ENCODE measurements around the gene PDCL2. TPM values are rescaled to one million over a fixed set of nuclear protein-coding genes. Genes with fewer than 3 reads are reported as not detected.

PDCL2 gene
- total and polyA plus RNA-seq, 9 of the 15 experiments (the other 6 are each of a cell fraction or from before 2014, with no cell fraction given): 0.62 to 2.5 (median 1.2) TPM

DNA sequence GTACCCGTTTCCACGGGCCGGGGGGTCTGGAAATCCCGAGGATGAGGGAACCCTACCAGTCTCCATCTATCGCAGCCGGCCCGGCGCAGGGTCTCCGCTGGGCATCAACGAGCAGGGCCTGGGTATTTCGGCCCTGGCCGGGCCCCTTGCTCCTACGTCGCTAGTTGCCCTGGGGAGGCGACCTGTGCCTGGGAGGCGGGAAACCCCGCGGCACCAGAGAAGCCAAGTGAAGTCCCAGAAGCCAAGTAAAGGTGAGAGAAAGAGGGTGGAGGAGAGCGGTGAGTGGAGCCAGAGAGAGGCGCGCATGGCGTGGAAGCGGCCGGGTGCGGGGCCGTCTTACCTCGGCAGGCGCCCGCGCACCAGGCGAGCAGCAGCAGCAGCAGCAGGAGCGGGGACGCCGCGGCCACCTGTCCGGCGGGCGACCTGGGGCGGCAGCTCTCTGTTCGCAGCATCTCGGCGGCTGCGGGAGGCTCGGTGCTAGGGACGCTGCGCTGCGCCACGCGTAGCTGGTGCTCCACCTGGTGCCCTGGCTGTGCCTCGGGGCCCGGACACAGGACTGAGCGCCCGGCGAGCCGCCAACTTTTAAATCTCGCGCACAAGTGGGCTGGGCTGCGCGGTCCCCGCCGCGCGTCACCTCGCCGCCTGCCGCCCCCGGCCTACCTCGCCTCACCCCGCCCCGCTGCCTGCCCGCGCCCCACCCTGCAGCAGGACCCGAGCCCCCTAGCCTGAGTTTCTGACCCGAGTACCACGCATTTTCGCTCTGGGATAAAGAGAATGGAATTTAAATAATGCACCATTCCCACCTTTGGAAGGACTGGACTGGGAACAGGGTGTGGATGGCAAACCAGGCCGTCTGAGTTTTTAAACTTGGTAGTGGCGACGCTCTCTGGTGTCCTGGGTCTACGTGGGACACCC lies 44.0 kb upstream of the PDCL2 start, which contains the start of gene NMU (continued):
- TF ChIP-seq, protein P1, sequence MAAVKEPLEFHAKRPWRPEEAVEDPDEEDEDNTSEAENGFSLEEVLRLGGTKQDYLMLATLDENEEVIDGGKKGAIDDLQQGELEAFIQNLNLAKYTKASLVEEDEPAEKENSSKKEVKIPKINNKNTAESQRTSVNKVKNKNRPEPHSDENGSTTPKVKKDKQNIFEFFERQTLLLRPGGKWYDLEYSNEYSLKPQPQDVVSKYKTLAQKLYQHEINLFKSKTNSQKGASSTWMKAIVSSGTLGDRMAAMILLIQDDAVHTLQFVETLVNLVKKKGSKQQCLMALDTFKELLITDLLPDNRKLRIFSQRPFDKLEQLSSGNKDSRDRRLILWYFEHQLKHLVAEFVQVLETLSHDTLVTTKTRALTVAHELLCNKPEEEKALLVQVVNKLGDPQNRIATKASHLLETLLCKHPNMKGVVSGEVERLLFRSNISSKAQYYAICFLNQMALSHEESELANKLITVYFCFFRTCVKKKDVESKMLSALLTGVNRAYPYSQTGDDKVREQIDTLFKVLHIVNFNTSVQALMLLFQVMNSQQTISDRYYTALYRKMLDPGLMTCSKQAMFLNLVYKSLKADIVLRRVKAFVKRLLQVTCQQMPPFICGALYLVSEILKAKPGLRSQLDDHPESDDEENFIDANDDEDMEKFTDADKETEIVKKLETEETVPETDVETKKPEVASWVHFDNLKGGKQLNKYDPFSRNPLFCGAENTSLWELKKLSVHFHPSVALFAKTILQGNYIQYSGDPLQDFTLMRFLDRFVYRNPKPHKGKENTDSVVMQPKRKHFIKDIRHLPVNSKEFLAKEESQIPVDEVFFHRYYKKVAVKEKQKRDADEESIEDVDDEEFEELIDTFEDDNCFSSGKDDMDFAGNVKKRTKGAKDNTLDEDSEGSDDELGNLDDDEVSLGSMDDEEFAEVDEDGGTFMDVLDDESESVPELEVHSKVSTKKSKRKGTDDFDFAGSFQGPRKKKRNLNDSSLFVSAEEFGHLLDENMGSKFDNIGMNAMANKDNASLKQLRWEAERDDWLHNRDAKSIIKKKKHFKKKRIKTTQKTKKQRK (IDR thresholded peaks at IDR 0.05; ENCODE audit: borderline replicate concordance, low read depth, low read length): no peak
- TF ChIP-seq, protein P2, sequence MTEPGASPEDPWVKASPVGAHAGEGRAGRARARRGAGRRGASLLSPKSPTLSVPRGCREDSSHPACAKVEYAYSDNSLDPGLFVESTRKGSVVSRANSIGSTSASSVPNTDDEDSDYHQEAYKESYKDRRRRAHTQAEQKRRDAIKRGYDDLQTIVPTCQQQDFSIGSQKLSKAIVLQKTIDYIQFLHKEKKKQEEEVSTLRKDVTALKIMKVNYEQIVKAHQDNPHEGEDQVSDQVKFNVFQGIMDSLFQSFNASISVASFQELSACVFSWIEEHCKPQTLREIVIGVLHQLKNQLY (CRISPR knock-in tag; conservative IDR thresholded peaks at IDR 0.05): no peak
- TF ChIP-seq SUPT5H (IDR thresholded peaks at IDR 0.05) (peak; percentile 62), RBM34 (IDR thresholded peaks at IDR 0.05; ENCODE audit: borderline replicate concordance, insufficient read depth, low read length) (0 out of 2 replicates have a peak, but pooled peaks have one; percentile 72), KAT8 (IDR thresholded peaks at IDR 0.05; ENCODE audit: low read depth) (no peak), MAFK (IDR thresholded peaks at IDR 0.05; ENCODE audit: low read length) (no peak), MYBL2 (IDR thresholded peaks at IDR 0.05; ENCODE audit: low read depth) (0 out of 2 replicates have a peak, but pooled peaks have one; percentile 39), MYBL2 (CRISPR knock-in tag; IDR thresholded peaks at IDR 0.05; ENCODE audit: borderline replicate concordance) (no peak), BCL6 (CRISPR knock-in tag; IDR thresholded peaks at IDR 0.05) (no peak), ARHGAP35 (IDR thresholded peaks at IDR 0.05; ENCODE audit: partially characterized antibody) (no peak), ZNF780A (CRISPR knock-in tag; IDR thresholded peaks at IDR 0.05) (no peak), NFIX (CRISPR knock-in tag; IDR thresholded peaks at IDR 0.05; ENCODE audit: low read depth) (no peak), ZNF253 (CRISPR knock-in tag; conservative IDR thresholded peaks at IDR 0.05) (no peak)
- TF ChIP-seq, protein P3, sequence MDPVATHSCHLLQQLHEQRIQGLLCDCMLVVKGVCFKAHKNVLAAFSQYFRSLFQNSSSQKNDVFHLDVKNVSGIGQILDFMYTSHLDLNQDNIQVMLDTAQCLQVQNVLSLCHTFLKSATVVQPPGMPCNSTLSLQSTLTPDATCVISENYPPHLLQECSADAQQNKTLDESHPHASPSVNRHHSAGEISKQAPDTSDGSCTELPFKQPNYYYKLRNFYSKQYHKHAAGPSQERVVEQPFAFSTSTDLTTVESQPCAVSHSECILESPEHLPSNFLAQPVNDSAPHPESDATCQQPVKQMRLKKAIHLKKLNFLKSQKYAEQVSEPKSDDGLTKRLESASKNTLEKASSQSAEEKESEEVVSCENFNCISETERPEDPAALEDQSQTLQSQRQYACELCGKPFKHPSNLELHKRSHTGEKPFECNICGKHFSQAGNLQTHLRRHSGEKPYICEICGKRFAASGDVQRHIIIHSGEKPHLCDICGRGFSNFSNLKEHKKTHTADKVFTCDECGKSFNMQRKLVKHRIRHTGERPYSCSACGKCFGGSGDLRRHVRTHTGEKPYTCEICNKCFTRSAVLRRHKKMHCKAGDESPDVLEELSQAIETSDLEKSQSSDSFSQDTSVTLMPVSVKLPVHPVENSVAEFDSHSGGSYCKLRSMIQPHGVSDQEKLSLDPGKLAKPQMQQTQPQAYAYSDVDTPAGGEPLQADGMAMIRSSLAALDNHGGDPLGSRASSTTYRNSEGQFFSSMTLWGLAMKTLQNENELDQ (CRISPR knock-in tag; IDR thresholded peaks at IDR 0.05; ENCODE audit: borderline replicate concordance): no peak
- TF ChIP-seq, protein P4, sequence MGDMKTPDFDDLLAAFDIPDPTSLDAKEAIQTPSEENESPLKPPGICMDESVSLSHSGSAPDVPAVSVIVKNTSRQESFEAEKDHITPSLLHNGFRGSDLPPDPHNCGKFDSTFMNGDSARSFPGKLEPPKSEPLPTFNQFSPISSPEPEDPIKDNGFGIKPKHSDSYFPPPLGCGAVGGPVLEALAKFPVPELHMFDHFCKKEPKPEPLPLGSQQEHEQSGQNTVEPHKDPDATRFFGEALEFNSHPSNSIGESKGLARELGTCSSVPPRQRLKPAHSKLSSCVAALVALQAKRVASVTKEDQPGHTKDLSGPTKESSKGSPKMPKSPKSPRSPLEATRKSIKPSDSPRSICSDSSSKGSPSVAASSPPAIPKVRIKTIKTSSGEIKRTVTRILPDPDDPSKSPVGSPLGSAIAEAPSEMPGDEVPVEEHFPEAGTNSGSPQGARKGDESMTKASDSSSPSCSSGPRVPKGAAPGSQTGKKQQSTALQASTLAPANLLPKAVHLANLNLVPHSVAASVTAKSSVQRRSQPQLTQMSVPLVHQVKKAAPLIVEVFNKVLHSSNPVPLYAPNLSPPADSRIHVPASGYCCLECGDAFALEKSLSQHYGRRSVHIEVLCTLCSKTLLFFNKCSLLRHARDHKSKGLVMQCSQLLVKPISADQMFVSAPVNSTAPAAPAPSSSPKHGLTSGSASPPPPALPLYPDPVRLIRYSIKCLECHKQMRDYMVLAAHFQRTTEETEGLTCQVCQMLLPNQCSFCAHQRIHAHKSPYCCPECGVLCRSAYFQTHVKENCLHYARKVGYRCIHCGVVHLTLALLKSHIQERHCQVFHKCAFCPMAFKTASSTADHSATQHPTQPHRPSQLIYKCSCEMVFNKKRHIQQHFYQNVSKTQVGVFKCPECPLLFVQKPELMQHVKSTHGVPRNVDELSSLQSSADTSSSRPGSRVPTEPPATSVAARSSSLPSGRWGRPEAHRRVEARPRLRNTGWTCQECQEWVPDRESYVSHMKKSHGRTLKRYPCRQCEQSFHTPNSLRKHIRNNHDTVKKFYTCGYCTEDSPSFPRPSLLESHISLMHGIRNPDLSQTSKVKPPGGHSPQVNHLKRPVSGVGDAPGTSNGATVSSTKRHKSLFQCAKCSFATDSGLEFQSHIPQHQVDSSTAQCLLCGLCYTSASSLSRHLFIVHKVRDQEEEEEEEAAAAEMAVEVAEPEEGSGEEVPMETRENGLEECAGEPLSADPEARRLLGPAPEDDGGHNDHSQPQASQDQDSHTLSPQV (IDR thresholded peaks at IDR 0.05): 0 out of 2 replicates have a peak, but pooled peaks have one; percentile 19

All from K562 (cell line).